Right atrium auricular region (tissue), 2 donors: ENCODE data around the gene BCAS1. TPM values are rescaled to one million over a fixed set of nuclear protein-coding genes. Genes with fewer than 3 reads are reported as not detected.

ENCODE experiments used
- DNase-seq: peaks from one replicate; pipeline ENCODE4 v3.0.0-alpha.2; 2019; ENCODE audit warnings: low spot score
- H3K27ac ChIP-seq, 2 donors: fragments of 200-600 bp; sonication (generic); 1 replicate in 1 of 2; 2 replicates in 1 of 2; pipeline ENCODE4 v1.5.1; 2016 to 2019
- H3K27me3 ChIP-seq, 2 donors: fragments of 200-600 bp; sonication (generic); one replicate each; pipeline versions ENCODE4 v1.5.1 to v1.6.0; 2017 to 2019
- H3K36me3 ChIP-seq: fragments of 200-600 bp; sonication (generic); one replicate; pipeline ENCODE4 v1.5.1; 2016
- H3K4me1 ChIP-seq, 2 donors: fragments of 200-600 bp; sonication (generic); one replicate each; pipeline versions ENCODE4 v1.5.1 to v1.6.0; 2017 to 2019
- H3K4me3 ChIP-seq, 2 donors: fragments of 200-600 bp; sonication (generic); 1 replicate in 1 of 2; 2 replicates in 1 of 2; pipeline ENCODE4 v1.5.1; 2017 to 2019; ENCODE audit warnings: mild to moderate bottlenecking in 1 of 2, moderate library complexity in 1 of 2
- H3K9me3 ChIP-seq, 2 donors: fragments of 200-600 bp; sonication (generic); one replicate each; pipeline ENCODE4 v1.5.1; 2019
- total RNA-seq, 2 donors: library from RNA; depleted of rRNA; stranded (reverse); fragments of >200 nt; gene quantifications; one replicate each; pipeline ENCODE4 v1.1.0, GENCODE V29; 2016
- TF ChIP-seq, protein P1 (sequence below), 2 donors: fragments of 200-600 bp; sonication (generic); IDR thresholded peaks; one replicate each; pipeline ENCODE4 v1.5.1; 2019; ENCODE audit warnings: antibody characterized with exemption in 2 of 2

BCAS1 gene
- total RNA-seq, 2 donors from 2014 or later, result not detected

DNA sequence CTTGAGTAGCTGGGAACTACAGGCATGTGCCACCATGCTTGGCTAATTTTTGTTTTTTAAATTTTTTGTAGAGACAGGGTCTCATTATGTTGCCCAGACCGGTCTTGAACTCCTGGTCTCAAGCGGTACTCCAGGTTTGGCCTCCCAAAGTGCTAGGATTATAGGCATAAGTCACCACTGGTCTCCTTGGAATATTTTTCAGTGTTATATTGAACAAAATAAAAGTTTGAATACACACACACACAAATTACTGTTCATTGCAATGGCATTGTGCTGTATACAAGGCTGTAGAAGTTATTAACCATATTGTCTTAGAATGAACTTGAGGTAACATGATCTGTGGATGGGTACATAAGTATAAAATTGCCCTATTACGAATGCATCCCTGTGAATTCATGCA, 166.1 kb downstream of the BCAS1 start:
- Histone ChIP-seq H3K4me1 (peaks cover 0 to 26% of the 10 kb centered on the region in 2 donors), H3K36me3 (no peaks in the 10 kb centered on the region)
- TF ChIP-seq, protein P1, sequence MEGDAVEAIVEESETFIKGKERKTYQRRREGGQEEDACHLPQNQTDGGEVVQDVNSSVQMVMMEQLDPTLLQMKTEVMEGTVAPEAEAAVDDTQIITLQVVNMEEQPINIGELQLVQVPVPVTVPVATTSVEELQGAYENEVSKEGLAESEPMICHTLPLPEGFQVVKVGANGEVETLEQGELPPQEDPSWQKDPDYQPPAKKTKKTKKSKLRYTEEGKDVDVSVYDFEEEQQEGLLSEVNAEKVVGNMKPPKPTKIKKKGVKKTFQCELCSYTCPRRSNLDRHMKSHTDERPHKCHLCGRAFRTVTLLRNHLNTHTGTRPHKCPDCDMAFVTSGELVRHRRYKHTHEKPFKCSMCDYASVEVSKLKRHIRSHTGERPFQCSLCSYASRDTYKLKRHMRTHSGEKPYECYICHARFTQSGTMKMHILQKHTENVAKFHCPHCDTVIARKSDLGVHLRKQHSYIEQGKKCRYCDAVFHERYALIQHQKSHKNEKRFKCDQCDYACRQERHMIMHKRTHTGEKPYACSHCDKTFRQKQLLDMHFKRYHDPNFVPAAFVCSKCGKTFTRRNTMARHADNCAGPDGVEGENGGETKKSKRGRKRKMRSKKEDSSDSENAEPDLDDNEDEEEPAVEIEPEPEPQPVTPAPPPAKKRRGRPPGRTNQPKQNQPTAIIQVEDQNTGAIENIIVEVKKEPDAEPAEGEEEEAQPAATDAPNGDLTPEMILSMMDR (IDR thresholded peaks at IDR 0.05), result no peak

DNA sequence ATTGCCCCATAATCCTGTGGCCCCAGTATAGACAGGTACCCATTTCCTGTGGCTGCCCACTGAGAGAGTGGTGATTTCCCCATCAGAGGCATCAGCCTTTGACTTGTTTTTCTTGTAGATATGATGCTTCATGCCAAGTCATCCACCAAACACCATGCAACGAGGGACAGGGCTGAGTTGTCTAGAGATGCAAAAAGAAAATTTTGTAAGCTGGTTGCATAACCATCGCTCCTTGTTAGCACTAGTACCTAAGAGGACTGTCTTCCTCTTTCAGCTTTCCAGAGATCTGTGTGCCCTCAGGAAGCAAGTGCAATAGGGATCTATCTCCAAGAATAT, 166.8 kb downstream of the BCAS1 start:
- no peak for DNase-seq
- Histone ChIP-seq H3K4me3 (no peak overlapping the region), H3K27ac (no peak overlapping the region), H3K27me3 (no peaks in the 10 kb centered on the region), H3K36me3 (no peaks in the 10 kb centered on the region), H3K4me1 (peaks cover 0 to 32% of the 10 kb centered on the region in 2 donors), H3K9me3 (no peaks in the 10 kb centered on the region)
- TF ChIP-seq, protein P1 (IDR thresholded peaks at IDR 0.05), result no peak

More for the DNA sequence above, 166.1 kb downstream of the BCAS1 start:
- H3K4me3 ChIP-seq, result no peak overlapping the region
- no peaks in the 10 kb centered on the region for H3K27me3 ChIP-seq
- no peak overlapping the region for H3K27ac ChIP-seq
- no peak for DNase-seq
- H3K9me3 ChIP-seq, result no peaks in the 10 kb centered on the region

DNA sequence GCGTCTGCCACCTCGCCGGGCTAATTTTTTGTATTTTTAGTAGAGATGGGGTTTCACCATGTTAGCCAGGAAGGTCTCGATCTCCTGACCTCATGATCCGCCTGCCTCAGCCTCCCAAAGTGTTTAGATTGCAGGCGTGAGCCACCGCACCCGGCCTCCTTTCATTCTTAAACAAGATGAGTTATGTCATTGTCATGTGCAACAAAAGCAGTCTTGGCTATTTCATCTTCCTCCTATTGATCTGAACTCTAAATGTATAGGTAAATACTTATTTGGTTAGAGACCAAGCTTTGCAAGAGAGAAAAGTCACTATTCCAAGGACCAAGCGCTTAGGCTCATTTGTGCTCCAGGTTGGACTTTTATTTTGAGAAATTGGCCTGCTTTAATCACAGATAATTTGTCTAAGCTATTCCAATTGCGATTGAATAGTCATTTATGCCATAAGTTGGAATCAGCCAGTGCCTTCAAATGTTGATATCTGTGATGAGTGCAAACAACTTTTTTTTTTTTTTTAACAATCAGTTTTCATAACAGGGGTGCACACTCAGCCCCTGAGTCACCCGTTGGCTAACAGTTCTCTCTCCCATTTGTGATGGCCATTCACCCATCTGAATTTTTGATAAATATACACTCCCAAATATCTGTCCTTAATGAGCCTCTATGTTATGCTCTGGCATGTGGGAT, 167.3 kb downstream of the BCAS1 start:
- Histone ChIP-seq H3K9me3 (no peaks in the 10 kb centered on the region), H3K27ac (no peak overlapping the region), H3K27me3 (no peaks in the 10 kb centered on the region), H3K36me3 (no peaks in the 10 kb centered on the region), H3K4me1 (peaks cover 0 to 35% of the 10 kb centered on the region in 2 donors), H3K4me3 (no peak overlapping the region)
- DNase-seq, result no peak
- TF ChIP-seq, protein P1 (IDR thresholded peaks at IDR 0.05), result no peak

DNA sequence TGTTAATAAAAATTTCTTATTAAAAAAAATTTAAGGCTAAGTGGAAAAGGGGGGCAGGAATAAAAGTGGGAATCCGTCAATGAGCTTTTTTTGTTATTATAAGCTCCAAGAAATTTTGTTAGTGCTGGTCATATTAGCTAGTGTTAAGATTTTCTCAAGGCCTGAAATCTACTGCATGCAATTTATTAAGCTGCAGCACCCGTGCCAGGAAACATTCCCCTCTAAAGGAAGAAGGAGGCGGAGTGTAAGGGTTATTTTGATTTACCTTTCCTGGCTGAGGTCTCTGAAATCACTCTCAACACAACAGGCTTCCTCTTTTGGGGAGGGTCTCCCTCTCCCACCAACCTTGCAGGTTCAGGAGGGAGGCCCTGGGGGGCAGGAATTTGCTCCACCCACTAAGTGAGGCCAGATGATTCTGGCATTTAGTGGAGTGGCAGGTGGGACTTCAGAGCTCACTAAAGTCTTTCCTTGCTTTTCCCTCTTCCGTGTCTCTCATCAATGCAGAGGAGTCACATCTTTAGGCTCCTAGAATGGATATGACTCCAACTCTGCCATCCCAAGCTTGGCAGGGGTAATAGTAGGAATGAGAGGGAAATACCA, 168.8 kb downstream of the BCAS1 start:
- Histone ChIP-seq H3K27me3 (no peaks in the 10 kb centered on the region), H3K4me3 (no peak overlapping the region), H3K27ac (peak overlapping the region in 1 of 2 donors; percentile 73), H3K9me3 (no peaks in the 10 kb centered on the region), H3K36me3 (no peaks in the 10 kb centered on the region), H3K4me1 (peaks cover 0 to 35% of the 10 kb centered on the region in 2 donors)
- no peak for DNase-seq
- TF ChIP-seq, protein P1 (IDR thresholded peaks at IDR 0.05), result no peak

DNA sequence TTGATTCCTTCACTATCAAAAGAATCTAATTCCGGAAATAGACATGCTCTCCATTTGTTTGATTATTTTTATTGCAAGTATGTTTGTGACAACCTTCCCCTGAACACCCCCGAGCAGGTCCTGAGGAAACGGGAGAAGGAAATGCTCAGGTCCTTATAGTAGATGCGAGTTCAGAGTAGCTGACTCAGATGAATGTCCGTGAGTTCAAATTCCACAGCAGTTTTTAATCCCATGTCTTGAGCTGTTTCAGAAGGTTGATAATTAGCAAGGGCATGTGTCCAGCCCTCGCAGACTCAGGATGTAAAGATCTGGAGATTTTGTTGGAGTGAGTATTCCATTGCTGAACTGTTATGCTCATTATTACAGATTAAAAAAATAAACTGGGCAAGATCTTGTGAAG, 169.3 kb downstream of the BCAS1 start:
- DNase-seq, result no peak
- no peaks in the 10 kb centered on the region for H3K9me3 ChIP-seq
- no peaks in the 10 kb centered on the region for H3K27me3 ChIP-seq
- no peaks in the 10 kb centered on the region for H3K36me3 ChIP-seq
- TF ChIP-seq, protein P1 (IDR thresholded peaks at IDR 0.05), result no peak
- H3K4me1 ChIP-seq, result peaks cover 0 to 35% of the 10 kb centered on the region in 2 donors
- H3K27ac ChIP-seq, result peak overlapping the region; percentile 63 to 73
- no peak overlapping the region for H3K4me3 ChIP-seq
